Skeletal muscle tissue (tissue), 4 donors: ENCODE results near the gene TMCC3. TPM values are rescaled to one million over a fixed set of nuclear protein-coding genes. Genes with fewer than 3 reads are reported as not detected.
A peak's percentile ranks its signal among the peaks of the same experiment; 100 is the strongest.
"Not testable (repeated sequence)": the region's sequence is repeated elsewhere in the genome, so short reads cannot be mapped to it uniquely, and the experiment has no call there.

Source experiments
- H3K27ac ChIP-seq: one replicate; pipeline ENCODE4 v1.7.0; 2013; ENCODE audit warnings: mild to moderate bottlenecking, low read depth, low read length, inconsistent platforms
- H3K27me3 ChIP-seq, 3 donors: one replicate each; pipeline ENCODE4 v1.7.0; 2013; ENCODE audit warnings: low read length in 3 of 3; ENCODE audit not compliant: control insufficient read depth in 3 of 3, insufficient read depth in 3 of 3
- H3K36me3 ChIP-seq, 3 donors: one replicate each; pipeline ENCODE4 v1.7.0; 2013; ENCODE audit warnings: low read length in 3 of 3; ENCODE audit not compliant: control insufficient read depth in 3 of 3, insufficient read depth in 3 of 3
- H3K4me1 ChIP-seq, 3 donors: one replicate each; pipeline ENCODE4 v1.7.0; 2013; ENCODE audit warnings: low read length in 3 of 3, mild to moderate bottlenecking in 3 of 3; ENCODE audit not compliant: control insufficient read depth in 3 of 3, insufficient read depth in 3 of 3
- H3K4me3 ChIP-seq, 3 donors: one replicate each; pipeline ENCODE4 v1.7.0; 2013; ENCODE audit warnings: low read length in 3 of 3
- H3K9ac ChIP-seq, 3 donors: one replicate each; pipeline ENCODE4 v1.7.0; 2013; ENCODE audit warnings: low read length in 3 of 3, mild to moderate bottlenecking in 3 of 3, moderate library complexity in 2 of 3, low read depth in 1 of 3
- H3K9me3 ChIP-seq, 3 donors: one replicate each; pipeline ENCODE4 v1.7.0; 2013; ENCODE audit warnings: low read length in 3 of 3; ENCODE audit not compliant: control insufficient read depth in 3 of 3
- total RNA-seq: library from RNA; depleted of rRNA; stranded (reverse); fragments of >200 nt; gene quantifications from one replicate; pipeline ENCODE4 v1.2.3, GENCODE V29; 2014
- donor health status: Osteomylitis.

TMCC3 gene
- total RNA-seq, 1 donor from 2014 or later, result 16.7 TPM

- Histone ChIP-seq H3K9ac (no peak overlapping the region), H3K4me3 (no peak overlapping the region), H3K27ac (no peak overlapping the region), H3K4me1 (no peaks in the 10 kb centered on the region), H3K9me3 (peaks cover 0 to 2% (median 0%) of the 10 kb centered on the region in 3 donors), H3K36me3 (no peaks in the 10 kb centered on the region), H3K27me3 (no peaks in the 10 kb centered on the region)
Observed at GRCh38 chr12:94550964-94551363, 99.4 kb downstream of the TMCC3 start.

DNA sequence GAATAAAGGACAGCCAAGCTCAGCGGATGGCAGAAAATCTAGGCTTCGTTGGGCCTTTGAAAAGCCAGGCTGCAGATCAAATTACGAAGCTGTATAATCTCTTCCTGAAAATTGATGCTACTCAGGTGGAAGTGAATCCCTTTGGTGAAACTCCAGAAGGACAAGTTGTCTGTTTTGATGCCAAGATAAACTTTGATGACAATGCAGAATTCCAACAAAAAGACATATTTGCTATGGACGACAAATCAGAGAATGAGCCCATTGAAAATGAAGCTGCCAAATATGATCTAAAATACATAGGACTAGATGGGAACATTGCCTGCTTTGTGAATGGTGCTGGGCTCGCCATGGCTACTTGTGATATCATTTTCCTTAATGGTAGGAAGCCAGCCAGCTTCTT, 101.5 kb downstream of the TMCC3 start:
- not testable (repeated sequence) for H3K4me3 ChIP-seq, H3K36me3 ChIP-seq, H3K9me3 ChIP-seq, H3K4me1 ChIP-seq, H3K27ac ChIP-seq, H3K27me3 ChIP-seq, H3K9ac ChIP-seq

DNA sequence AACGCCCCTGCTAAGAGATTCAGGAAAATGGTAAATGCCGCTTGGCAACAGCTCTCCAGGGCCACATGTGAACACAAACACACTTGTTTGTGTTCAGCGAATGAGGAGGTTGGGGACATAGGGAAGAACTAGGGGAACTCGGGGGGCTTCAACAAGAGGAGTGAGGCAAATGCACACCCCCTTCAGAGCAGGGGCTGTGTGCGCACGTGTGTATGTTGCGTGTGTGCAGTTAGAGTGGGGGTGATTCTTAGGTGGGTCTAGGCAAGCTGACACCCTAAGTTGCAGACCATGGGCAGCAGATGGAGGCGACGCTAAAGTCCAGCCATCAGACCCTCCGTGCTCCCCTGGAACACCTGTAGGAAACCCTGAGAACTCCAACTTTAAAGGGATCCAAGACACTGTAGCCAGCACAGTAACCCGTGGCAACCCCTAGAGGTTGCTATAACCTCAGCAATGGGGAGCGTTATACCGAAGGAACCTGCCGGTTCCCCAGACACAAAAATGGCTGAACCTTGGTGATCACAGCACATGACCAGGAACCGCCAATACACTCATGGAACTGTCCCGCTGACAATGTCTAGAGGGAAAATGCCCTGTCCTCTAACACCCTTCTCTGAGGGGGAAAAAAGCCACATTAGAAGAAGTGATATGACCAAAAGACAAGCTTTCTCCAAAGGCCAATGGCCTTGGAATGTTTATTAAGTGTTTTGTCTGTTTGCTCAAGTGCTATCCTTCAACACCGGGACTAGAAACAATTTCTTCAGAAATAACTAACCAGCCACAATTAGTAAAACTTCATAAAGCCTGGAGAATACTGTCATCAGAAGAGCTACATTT, 104.2 kb downstream of the TMCC3 start:
- no peak overlapping the region for H3K9ac ChIP-seq

DNA sequence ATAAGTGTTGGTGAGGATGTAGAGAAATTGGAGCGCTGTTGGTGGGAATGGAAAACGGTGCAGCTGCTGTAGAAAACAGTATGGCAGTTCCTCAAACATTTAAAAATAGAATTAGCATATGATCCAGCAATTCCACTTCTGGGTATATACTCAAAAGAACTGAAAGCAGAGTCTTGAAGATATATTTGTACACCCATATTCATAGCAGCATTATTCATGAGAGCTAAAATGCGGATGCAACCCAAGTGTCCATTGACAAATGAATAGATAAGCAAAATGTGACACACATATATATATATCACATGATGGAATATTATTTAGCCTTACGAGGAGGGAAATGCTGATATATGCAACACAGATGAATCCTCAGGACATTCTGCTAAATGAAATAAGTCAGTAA, 106.0 kb downstream of the TMCC3 start:
- Histone ChIP-seq H3K27ac (no peak overlapping the region), H3K36me3 (no peaks in the 10 kb centered on the region), H3K9ac (no peak overlapping the region), H3K9me3 (peaks cover 0 to 2% (median 0%) of the 10 kb centered on the region in 3 donors), H3K27me3 (no peaks in the 10 kb centered on the region), H3K4me1 (no peaks in the 10 kb centered on the region), H3K4me3 (no peak overlapping the region)

More for the DNA sequence above, 104.2 kb downstream of the TMCC3 start:
- peaks cover 0 to 2% (median 0%) of the 10 kb centered on the region in 3 donors for H3K9me3 ChIP-seq
- no peak overlapping the region for H3K27ac ChIP-seq
- H3K4me1 ChIP-seq, result no peaks in the 10 kb centered on the region
- no peaks in the 10 kb centered on the region for H3K27me3 ChIP-seq
- H3K4me3 ChIP-seq, result no peak overlapping the region
- H3K36me3 ChIP-seq, result no peaks in the 10 kb centered on the region

DNA sequence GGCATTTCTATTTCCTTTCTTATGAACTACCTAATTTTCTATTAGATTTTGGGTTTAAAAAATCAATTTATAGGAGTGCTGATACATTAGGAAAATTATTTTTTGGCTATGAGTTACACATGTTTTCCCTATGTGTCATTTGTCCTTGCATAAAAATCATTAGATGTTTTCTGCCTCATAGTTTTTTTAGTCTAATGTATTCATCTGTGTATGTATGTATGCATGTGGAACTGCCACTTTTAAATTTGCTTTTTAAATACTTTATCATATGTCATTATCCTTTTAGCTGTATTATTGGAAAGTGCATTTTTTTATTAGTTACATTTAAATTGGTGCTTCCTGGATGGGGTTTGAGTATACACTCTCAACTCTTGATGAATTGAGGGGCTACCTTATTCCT, 112.0 kb downstream of the TMCC3 start:
- Histone ChIP-seq H3K27me3 (no peaks in the 10 kb centered on the region), H3K36me3 (no peaks in the 10 kb centered on the region), H3K4me3 (no peak overlapping the region), H3K4me1 (no peaks in the 10 kb centered on the region), H3K9me3 (no peaks in the 10 kb centered on the region), H3K27ac (no peak overlapping the region), H3K9ac (no peak overlapping the region)

DNA sequence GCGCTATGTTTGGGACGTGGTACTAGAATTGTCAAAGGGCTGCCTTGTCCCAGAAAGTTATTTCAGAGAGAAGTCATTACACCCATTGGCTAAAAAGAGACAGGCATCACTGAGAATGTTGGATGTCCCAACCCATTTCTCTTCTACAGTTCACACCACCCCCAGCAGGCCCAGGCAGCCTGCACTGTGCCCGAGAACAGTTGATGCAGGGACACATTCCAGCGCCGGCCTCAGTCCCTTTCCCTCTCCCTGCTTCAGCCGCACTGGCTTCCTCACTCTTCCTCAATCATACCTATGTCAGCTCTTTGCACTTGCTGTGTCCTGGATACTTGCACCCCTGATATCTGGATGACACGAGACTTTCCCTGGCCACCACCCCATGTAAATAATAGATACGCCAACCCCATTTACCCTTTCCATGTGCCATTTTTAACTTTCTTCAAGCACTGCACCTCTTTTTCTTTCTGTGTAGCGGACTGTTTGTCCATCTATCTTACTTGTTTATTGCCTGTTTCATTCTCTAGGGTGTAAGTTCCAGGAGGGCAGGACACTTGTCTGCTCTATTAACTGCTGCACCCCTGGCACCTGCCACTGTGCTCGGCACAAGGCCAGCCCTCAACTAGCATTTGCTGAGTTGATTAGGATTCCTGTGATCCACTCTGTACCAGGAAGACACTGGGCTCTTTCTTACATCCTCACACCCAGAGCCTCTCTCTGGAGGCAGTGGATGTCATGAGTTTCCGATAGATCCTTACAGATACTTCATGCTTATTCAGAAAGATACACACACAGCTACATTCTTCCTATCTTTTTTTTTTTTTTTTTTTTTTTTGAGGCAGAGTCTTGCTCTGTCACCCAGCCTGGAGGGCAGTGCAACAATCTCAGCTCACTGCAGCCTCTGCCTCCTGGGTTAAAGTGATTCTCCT, 114.1 kb downstream of the TMCC3 start:
- Histone ChIP-seq H3K27ac (no peak overlapping the region), H3K4me1 (no peaks in the 10 kb centered on the region), H3K9me3 (no peaks in the 10 kb centered on the region), H3K27me3 (no peaks in the 10 kb centered on the region), H3K36me3 (no peaks in the 10 kb centered on the region), H3K9ac (peak overlapping the region in 1 of 3 donors; percentile 12), H3K4me3 (no peak overlapping the region)

DNA sequence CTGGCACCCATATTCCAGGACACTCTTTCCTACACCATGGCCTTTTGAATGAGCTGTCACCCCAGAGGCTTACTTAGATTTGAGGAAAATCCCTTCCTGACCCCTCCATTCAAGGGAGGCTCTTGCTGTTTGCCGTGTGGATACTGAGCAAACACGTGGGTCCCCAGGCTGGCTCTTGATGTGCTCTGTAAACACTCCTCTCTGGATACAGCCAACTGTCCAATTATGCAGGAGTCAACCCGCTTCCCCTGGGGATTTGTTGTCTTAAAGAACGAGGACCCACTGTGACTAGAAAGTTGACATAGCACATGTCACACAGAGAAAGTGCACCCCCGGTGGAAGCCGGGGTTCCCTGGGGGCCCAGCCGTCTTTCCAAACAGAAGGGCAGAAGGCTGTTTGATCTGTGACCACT, 114.8 kb downstream of the TMCC3 start:
- no peaks in the 10 kb centered on the region for H3K4me1 ChIP-seq
- no peaks in the 10 kb centered on the region for H3K27me3 ChIP-seq
- no peak overlapping the region for H3K4me3 ChIP-seq
- no peaks in the 10 kb centered on the region for H3K9me3 ChIP-seq
- H3K27ac ChIP-seq, result no peak overlapping the region
- H3K36me3 ChIP-seq, result no peaks in the 10 kb centered on the region
- no peak overlapping the region for H3K9ac ChIP-seq

DNA sequence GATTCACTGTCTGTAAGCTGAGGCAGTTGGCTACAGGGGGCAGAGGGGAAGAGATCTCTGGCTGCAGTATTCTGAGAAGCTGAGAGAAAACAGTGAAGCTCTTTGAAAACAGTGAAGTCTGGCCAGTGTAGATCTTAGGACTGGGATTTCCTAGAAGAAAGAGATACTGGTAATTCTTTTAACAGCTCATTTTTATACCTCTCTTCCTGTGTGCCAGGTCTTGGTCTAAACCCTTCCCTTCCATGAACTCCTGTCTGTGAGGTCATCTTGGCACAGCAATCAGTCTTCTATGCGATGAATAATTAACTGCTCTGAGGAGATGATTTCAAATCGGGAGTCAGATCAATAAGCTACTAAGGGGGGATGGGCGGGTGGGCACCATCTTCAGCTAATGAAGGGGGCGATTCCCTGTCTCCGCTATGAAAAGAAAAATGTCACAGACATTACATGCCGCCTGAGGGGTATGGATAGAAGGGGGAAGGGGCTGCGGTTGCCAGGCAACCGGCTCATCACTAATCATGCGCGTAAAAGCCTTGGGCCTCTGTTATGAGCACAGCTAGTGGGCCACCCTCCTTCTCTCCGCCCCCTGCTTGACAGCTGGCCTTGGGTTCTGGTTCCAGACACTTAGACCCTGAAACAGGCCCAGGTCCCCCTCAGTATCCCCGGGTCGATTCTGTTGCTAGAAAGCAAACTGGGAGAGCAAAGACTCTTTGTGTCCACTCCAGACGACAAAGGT, 115.4 kb downstream of the TMCC3 start:
- H3K27ac ChIP-seq, result no peak overlapping the region
- H3K27me3 ChIP-seq, result no peaks in the 10 kb centered on the region
- no peak overlapping the region for H3K4me3 ChIP-seq
- no peaks in the 10 kb centered on the region for H3K36me3 ChIP-seq
- H3K4me1 ChIP-seq, result no peaks in the 10 kb centered on the region
- no peak overlapping the region for H3K9ac ChIP-seq
- no peaks in the 10 kb centered on the region for H3K9me3 ChIP-seq

GRCh38 chr12:94534278-94534677, 116.1 kb downstream of the TMCC3 start:
- Histone ChIP-seq H3K27ac (no peak overlapping the region), H3K4me3 (no peak overlapping the region), H3K36me3 (no peaks in the 10 kb centered on the region), H3K27me3 (no peaks in the 10 kb centered on the region), H3K9me3 (no peaks in the 10 kb centered on the region), H3K4me1 (no peaks in the 10 kb centered on the region), H3K9ac (no peak overlapping the region)
